NCI-H69 (cell line): ENCODE data around the gene C12orf57.
"Not testable (repeated sequence)": the region's sequence is repeated elsewhere in the genome, so short reads cannot be mapped to it uniquely, and the experiment has no call there.

Experiments
- DNase-seq: peaks from one replicate; lab custom pipeline; 2025; lab: John Stamatoyannopoulos, UW

Gene C12orf57, protein sequence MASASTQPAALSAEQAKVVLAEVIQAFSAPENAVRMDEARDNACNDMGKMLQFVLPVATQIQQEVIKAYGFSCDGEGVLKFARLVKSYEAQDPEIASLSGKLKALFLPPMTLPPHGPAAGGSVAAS

GRCh38 chr12:6943722-6944380 is at the start of gene C12orf57, which contains the start of gene RNU7-1:
Gene C12orf57, plus strand, starts transcription at chr12:6944022. Its CDS starts 100 bp downstream, at chr12:6944122.
Gene RNU7-1, plus strand, starts transcription at chr12:6943816.
- peak; percentile 96 for DNase-seq

DNA sequence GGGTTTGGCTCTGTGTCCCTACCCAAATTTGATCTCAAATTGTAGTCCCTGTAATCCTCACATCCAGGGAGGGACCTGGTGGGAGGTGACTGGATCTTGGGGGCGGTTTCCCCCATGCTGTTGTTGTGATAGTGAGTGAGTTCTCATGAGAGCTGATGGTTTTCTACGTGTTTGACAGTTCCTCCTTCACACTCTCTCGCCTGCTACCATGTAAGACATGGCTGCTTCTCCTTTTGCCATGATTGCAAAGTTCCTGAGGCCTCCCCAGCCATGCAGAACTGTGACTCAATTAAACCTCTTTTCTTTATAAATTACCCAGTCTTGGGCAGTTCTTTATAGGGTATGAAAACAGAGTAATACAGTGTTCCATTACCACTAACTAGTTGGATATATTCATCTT is 49.5 kb upstream of the C12orf57 start:
- DNase-seq, result no peak

GRCh38 chr12:6896846-6897435 is 46.9 kb upstream of the C12orf57 start:
- DNase-seq, result no peak

DNA sequence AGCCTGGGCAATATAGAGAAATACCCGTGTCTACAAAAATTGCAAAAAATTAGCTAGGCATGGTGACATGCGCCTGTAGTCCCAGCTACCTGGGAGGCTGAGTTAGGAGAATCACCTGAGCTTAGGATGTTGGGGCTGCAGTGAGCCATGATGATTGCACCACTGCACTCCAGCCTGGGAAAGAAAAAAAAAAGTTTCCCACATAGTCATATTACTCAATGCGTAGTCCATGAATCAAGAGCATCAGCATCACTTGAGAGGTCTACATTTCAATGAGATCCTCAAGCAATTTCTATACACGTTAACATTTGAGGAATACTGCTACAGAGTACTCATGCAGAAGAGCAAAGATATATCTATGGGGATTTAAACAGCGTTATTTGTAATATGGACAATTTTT is 44.4 kb upstream of the C12orf57 start:
- DNase-seq, result no peak

DNA sequence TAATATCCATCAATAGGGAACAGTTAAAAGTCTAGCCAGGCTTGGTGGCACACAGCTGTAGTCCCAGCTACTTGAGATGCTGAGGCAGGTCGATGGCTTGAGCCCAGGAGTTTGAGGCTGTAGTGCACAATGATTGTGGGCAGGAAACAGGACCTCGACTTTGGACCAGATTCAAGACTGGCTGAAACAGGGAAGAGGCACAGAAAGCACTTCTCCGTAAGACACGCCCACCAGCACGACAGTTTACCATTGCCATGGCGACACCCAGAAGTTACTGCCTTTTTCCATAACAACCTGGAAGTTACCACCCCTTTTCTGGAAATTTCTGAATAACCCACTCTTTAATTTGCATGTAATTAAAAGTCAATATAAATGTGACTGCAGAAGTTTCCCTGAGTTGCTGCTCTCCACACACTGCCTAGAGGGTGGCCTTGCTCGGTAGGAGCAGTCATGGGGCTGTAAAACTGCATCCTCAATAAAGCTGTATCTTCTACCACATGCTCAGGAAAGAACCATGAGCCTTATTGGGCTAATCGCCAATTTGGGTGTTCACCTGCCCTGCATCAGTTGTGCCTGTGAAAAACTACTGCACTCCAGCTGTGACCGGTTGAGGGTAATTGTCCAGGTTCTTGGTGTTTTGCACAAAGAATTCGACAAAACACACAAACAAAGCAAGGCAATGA is 43.8 kb upstream of the C12orf57 start:
- peak; percentile 97 for DNase-seq

DNA sequence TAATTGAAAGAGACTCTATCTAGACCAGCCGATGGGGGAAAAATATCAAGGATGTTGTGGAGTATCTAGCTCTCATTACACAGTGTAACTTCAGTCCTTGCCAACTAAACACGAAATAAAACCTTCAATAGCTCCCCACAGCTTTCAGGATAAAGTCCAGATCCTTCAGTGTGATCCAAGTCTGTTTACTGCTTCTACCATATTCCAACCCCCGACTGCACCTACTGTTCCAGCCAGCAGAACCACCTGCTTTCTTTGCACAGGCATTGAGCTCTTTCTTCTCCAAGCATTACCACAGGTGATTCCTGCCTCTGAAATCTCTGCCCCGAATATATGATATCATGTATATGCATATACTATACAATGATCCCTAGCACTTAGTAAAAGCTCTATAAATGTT is 41.4 kb upstream of the C12orf57 start:
- DNase-seq, result no peak

DNA sequence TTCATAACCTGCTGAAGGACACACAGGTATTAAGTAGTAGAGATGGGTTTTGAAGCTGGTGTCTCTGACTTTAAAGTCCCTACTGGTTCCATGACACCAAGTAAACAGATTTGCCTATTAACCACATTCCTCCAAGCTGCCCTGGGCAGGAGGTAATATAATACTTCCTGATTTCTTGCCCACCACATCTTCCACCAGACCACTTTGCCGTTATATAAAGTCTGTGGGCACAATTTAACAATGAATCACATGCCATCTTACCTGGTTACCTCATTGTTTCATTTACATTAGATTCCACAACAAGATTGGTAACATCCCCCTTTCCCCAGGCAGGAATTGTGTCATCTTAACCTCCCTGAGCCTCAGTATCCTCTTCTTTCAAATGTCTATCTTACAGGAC is 40.1 kb upstream of the C12orf57 start:
- no peak for DNase-seq

DNA sequence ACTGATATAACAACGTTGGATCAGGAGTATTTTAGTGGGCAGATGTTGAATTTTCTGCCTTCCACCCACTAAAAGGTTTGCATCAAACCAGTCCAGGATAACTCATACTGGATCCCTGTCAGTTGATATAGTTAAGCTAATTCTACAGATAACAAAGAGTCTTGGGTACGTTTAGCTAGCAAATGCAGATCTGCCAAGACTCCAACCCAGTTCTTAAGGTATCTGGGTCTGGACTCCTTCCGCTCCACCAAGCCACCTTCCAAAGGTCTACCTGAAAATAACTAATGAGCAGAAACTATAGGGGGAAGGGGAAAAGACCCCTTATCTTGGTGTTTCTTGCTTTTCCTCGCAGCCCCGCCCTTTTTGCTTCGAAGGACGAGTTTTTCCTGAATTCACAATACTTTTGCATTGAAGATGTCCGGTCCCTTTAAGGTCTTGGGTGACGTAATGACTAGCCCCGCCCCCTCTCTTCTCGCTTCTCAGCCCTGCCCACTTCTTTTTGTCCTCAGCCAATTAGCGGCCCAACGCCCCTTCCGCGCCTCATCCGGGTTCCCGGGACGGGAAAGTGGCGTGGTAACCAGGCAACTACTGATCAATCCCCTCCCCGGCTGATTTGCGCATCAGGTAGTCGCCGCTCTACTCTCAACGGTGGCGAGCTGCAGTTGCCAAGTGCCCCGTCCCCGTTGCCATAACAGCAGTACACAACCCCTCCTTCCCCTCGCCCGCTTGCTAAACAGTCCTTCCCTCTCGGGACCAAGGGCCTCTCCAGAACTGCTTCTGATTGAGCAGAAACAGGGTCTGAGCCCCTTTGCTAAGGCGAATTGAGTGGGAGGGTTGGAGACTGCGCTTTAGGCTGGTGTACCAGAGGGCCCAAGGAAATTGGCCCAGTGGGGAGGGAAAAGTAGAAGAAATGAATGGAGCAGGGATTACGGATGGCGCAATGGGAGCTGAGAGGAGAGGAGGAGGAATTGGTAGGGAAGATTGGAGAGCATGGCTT is 39.2 kb upstream of the C12orf57 start, which contains the start of gene LRRC23:
LRRC23 (plus strand) TSS at position 543 of the 997 bp plus-strand sequence. CDS start 812 bp downstream, outside the sequence.
- DNase-seq, result peak; percentile 99

DNA sequence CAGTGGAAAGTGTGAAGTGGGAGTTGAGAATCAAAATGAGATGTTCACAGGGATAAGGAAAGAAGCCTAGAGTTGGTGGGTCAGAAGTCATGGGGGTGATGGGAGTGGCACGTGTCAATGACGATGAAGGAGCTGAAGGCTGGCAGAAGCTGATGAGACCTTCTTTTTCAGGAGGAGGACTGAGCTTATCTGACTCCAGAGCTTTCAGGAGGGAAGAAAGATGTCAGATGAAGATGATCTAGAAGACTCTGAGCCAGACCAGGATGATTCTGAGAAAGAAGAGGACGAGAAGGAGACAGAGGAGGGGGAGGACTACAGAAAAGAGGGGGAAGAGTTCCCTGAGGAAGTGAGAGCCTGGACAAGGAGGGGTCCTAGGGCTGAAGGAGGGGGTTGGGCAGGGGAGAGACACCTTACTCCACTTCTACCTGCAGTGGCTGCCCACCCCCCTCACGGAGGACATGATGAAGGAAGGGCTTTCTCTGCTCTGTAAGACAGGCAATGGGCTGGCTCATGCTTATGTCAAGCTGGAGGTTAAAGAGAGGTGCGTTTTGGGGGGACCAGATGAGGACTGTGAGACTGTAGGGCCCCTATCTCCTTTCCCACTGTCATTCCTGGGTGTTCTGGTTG is 38.3 kb upstream of the C12orf57 start:
- DNase-seq, result no peak

DNA sequence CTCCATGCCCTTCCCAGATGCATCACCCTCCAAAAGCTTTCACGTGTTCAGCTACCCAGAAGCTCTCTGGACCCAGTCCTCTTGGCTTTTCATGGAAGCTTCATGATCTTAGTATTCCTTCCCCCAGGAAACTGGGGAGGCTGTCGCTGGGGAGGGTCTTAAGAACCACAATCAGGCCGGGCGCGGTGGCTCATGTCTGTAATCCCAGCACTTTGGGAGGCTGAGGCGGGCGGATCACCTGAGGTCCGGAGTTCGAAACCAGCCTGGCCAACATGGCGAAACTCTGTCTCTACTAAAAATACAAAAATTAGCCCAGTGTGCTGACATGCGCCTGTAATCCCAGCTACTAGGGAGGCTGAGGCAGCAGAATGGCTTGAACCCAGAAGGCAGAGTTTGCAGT is 35.7 kb upstream of the C12orf57 start:
- not testable (repeated sequence) for DNase-seq

GRCh38 chr12:6909421-6910145 is 34.2 kb upstream of the C12orf57 start:
- peak; percentile 30 for DNase-seq

GRCh38 chr12:6912164-6912935 is 31.5 kb upstream of the C12orf57 start:
- no peak for DNase-seq

GRCh38 chr12:6914246-6914946 is 29.4 kb upstream of the C12orf57 start, which contains the start of gene ENO2:
Gene ENO2, plus strand, starts transcription at chr12:6914580. Its CDS starts 1,253 bp downstream, at chr12:6915833.
- peak; percentile 85 for DNase-seq

GRCh38 chr12:6914947-6915788 is 28.7 kb upstream of the C12orf57 start:
- DNase-seq, result peak; percentile 62

DNA sequence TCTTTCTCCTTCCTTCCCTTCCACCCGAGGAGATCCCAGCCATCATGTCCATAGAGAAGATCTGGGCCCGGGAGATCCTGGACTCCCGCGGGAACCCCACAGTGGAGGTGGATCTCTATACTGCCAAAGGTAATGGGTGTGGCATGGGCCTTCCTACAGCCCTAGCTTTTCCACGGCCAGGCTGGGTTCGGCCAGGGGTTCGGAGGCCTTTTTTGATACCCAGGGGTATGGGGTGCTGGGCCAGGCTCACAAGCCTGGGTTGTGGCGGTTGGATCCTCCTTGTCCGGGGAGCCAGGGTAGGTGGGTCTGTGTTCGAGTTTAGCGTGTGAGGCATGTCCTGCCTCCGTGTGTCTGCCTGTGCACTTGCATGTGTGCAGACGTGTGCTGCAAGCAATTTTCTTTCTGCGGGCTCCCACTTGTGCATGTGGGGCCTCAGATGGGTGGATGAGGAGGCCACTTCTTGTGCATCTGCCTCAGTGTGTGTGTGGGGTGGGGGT is 28.0 kb upstream of the C12orf57 start:
- no peak for DNase-seq

DNA sequence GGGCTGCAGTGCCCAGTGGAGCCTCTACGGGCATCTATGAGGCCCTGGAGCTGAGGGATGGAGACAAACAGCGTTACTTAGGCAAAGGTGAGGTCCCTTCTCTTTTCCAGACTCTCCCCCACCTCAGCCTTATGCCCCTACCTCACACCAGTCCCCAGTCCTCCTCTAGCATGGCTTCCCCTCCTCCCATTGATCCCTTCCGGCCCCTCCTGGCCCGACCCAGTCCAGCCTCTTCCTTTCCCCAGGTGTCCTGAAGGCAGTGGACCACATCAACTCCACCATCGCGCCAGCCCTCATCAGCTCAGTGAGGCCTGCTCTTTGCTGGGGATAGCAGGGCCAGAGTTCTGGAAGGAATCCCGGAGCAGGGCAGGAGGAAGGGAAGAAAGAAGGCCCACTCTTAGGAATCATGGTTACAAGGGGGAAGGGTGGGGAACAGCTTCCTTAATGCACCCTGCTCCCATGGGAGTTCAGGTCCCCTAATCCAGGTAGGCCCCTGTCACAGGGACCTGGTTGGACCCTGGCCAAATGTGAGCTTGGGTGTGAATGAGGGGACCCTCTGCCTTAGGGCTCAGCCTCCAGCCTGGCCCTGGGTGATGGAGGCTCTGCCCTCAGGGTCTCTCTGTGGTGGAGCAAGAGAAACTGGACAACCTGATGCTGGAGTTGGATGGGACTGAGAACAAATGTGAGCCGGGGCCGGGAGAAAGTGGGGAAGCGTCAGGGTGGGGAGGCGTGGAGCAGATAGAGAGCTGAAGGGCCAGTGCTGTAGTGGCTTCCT is 27.2 kb upstream of the C12orf57 start:
- DNase-seq, result no peak
